ENCODE data around the gene FAM209B.

DNA sequence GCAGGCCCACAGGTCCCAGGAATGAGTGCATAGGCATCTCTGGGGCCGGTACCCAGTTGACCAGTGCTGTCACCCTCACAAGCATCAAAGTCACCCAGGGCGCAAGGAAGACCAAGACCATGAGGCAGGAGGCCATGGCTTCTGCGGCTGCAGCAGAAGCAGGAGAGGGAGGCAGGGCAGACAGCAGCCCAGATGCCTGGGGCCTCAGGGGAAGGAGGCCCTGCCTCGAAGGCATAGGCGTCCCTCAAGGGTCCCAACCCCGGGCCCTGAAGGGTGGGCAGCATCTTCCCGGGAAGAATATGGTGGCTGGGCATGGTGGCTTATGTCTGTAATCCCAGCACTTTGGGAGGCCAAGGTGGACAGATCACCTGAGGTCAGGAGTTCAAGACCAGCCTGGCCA lies 5.5 kb upstream of the FAM209B start:
- no peak for TF ChIP-seq POLR2A (IDR thresholded peaks at IDR 0.05)
- TF ChIP-seq, protein P1, sequence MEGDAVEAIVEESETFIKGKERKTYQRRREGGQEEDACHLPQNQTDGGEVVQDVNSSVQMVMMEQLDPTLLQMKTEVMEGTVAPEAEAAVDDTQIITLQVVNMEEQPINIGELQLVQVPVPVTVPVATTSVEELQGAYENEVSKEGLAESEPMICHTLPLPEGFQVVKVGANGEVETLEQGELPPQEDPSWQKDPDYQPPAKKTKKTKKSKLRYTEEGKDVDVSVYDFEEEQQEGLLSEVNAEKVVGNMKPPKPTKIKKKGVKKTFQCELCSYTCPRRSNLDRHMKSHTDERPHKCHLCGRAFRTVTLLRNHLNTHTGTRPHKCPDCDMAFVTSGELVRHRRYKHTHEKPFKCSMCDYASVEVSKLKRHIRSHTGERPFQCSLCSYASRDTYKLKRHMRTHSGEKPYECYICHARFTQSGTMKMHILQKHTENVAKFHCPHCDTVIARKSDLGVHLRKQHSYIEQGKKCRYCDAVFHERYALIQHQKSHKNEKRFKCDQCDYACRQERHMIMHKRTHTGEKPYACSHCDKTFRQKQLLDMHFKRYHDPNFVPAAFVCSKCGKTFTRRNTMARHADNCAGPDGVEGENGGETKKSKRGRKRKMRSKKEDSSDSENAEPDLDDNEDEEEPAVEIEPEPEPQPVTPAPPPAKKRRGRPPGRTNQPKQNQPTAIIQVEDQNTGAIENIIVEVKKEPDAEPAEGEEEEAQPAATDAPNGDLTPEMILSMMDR (IDR thresholded peaks at IDR 0.05) = no peak
